Measurements from ENCODE around the gene MRPL48. TPM values are rescaled to one million over a fixed set of nuclear protein-coding genes. Genes with fewer than 3 reads are reported as not detected.

Gene MRPL48
- total RNA-seq, 4 donors from 2014 or later = 10.5 to 24.4 (median 15.4) TPM

DNA sequence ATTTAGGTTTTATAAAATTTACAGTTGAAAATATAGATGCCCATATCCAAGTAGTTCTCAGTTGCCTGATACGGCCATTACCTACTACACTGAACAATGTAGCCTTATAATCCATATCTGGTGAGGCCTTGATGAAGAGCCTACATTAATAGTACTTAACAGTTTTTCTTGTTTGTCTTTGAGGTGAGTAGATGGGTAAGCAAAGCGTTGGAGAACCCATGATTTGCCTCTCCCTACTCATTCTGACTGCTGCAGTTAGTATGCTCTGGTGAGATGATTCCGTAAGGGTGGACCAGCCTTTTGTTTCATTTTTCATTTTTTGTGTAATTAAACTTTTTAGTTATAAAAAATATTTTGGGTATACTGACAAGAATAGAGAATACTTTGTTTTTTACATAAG lies 100.6 kb downstream of the MRPL48 start:
- 97% methylated on average over 3 of the region's 3 CpGs for WGBS
- Histone ChIP-seq H3K4me1 (no peaks in the 10 kb centered on the region), H3K4me3 (no peak overlapping the region), H3K36me3 (peaks cover 32% of the 10 kb centered on the region), H3K27me3 (no peaks in the 10 kb centered on the region), H3K9me3 (no peaks in the 10 kb centered on the region), H3K27ac (no peak overlapping the region)
- DNase-seq (ENCODE audit: low spot score in 2 of 2) = no peak
- TF ChIP-seq POLR2A (IDR thresholded peaks at IDR 0.05) (no peak), POLR2AphosphoS5 (IDR thresholded peaks at IDR 0.05) (no peak), EP300 (IDR thresholded peaks at IDR 0.05) (no peak)
- TF ChIP-seq, protein P1, sequence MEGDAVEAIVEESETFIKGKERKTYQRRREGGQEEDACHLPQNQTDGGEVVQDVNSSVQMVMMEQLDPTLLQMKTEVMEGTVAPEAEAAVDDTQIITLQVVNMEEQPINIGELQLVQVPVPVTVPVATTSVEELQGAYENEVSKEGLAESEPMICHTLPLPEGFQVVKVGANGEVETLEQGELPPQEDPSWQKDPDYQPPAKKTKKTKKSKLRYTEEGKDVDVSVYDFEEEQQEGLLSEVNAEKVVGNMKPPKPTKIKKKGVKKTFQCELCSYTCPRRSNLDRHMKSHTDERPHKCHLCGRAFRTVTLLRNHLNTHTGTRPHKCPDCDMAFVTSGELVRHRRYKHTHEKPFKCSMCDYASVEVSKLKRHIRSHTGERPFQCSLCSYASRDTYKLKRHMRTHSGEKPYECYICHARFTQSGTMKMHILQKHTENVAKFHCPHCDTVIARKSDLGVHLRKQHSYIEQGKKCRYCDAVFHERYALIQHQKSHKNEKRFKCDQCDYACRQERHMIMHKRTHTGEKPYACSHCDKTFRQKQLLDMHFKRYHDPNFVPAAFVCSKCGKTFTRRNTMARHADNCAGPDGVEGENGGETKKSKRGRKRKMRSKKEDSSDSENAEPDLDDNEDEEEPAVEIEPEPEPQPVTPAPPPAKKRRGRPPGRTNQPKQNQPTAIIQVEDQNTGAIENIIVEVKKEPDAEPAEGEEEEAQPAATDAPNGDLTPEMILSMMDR (IDR thresholded peaks at IDR 0.05) = no peak

- Histone ChIP-seq H3K27me3 (no peaks in the 10 kb centered on the region), H3K9me3 (no peaks in the 10 kb centered on the region), H3K4me1 (no peaks in the 10 kb centered on the region), H3K27ac (no peak overlapping the region), H3K4me3 (no peak overlapping the region), H3K36me3 (peaks cover 36% of the 10 kb centered on the region)
- 37% methylated on average over 1 of the region's 1 CpG for WGBS
- no peak for DNase-seq (ENCODE audit: low spot score in 2 of 2)
- TF ChIP-seq, protein P1 (IDR thresholded peaks at IDR 0.05) = no peak
- TF ChIP-seq POLR2A (IDR thresholded peaks at IDR 0.05) (no peak), EP300 (IDR thresholded peaks at IDR 0.05) (no peak), POLR2AphosphoS5 (IDR thresholded peaks at IDR 0.05) (no peak)
These were observed 101.3 kb downstream of the MRPL48 start for GRCh38 chr11:73889019-73889418.

GRCh38 chr11:73889536-73889935 lies 101.9 kb downstream of the MRPL48 start:
- H3K9me3 ChIP-seq = no peaks in the 10 kb centered on the region
- no peak overlapping the region for H3K27ac ChIP-seq
- no peak overlapping the region for H3K4me3 ChIP-seq
- WGBS = 94% methylated on average over 1 of the region's 1 CpG
- no peak for DNase-seq (ENCODE audit: low spot score in 2 of 2)
- no peak for TF ChIP-seq POLR2A (IDR thresholded peaks at IDR 0.05)
- TF ChIP-seq, protein P1 (IDR thresholded peaks at IDR 0.05) = no peak
- no peak for TF ChIP-seq POLR2AphosphoS5 (IDR thresholded peaks at IDR 0.05)
- TF ChIP-seq EP300 (IDR thresholded peaks at IDR 0.05) = no peak
- no peaks in the 10 kb centered on the region for H3K4me1 ChIP-seq
- H3K36me3 ChIP-seq = peaks cover 41% of the 10 kb centered on the region
- no peaks in the 10 kb centered on the region for H3K27me3 ChIP-seq

GRCh38 chr11:73893041-73893440 lies 105.4 kb downstream of the MRPL48 start:
- no peaks in the 10 kb centered on the region for H3K27me3 ChIP-seq
- 78% methylated on average over 3 of the region's 3 CpGs for WGBS
- no peak overlapping the region for H3K27ac ChIP-seq
- H3K36me3 ChIP-seq = peaks cover 32% of the 10 kb centered on the region
- TF ChIP-seq EP300 (IDR thresholded peaks at IDR 0.05) (no peak), POLR2AphosphoS5 (IDR thresholded peaks at IDR 0.05) (no peak), POLR2A (IDR thresholded peaks at IDR 0.05) (no peak)
- TF ChIP-seq, protein P1 (IDR thresholded peaks at IDR 0.05) = no peak
- H3K4me3 ChIP-seq = no peak overlapping the region
- DNase-seq (ENCODE audit: low spot score in 2 of 2) = no peak
- no peaks in the 10 kb centered on the region for H3K9me3 ChIP-seq
- H3K4me1 ChIP-seq = no peaks in the 10 kb centered on the region

- no peak for TF ChIP-seq EP300 (IDR thresholded peaks at IDR 0.05)
- TF ChIP-seq POLR2AphosphoS5 (IDR thresholded peaks at IDR 0.05) = no peak
- TF ChIP-seq, protein P1 (IDR thresholded peaks at IDR 0.05) = no peak
- TF ChIP-seq POLR2A (IDR thresholded peaks at IDR 0.05) = no peak
These were observed 107.2 kb downstream of the MRPL48 start for GRCh38 chr11:73894725-73895335.

More at GRCh38 chr11:73894725-73895335, 107.2 kb downstream of the MRPL48 start:
- no peak for DNase-seq (ENCODE audit: low spot score in 2 of 2)
- Histone ChIP-seq H3K4me1 (no peaks in the 10 kb centered on the region), H3K4me3 (no peak overlapping the region), H3K9me3 (no peaks in the 10 kb centered on the region), H3K27ac (no peak overlapping the region), H3K36me3 (peaks cover 41% of the 10 kb centered on the region), H3K27me3 (no peaks in the 10 kb centered on the region)
- WGBS = 87% methylated on average over 5 of the region's 5 CpGs
